Loucy (cell line): Measurements from ENCODE around the gene WWOX.
A peak's percentile ranks its signal among the peaks of the same experiment; 100 is the strongest.

ENCODE experiments used
- H2AFZ ChIP-seq: fragments of 200-600 bp; sonication (generic); 2 replicates; pipeline ENCODE4 v1.6.0; 2016; ENCODE audit warnings: antibody characterized with exemption, mild to moderate bottlenecking, low read length, moderate library complexity
- H3F3A ChIP-seq: fragments of 200-600 bp; 2 replicates; pipeline ENCODE4 v1.6.0; 2016; ENCODE audit warnings: antibody characterized with exemption, low read depth, mild to moderate bottlenecking
- H3K27me3 ChIP-seq: fragments of 200-600 bp; sonication (generic); 2 replicates; pipeline ENCODE4 v1.6.1; 2014; ENCODE audit warnings: low read length, mild to moderate bottlenecking; ENCODE audit not compliant: insufficient read depth, poor library complexity, severe bottlenecking
- H3K36me3 ChIP-seq: fragments of 200-600 bp; sonication (generic); 2 replicates; pipeline ENCODE4 v1.6.1; 2016; ENCODE audit warnings: low read length; ENCODE audit not compliant: insufficient read depth
- H3K4me1 ChIP-seq: fragments of 200-600 bp; sonication (generic); 2 replicates; pipeline ENCODE4 v1.5.1; 2014; ENCODE audit warnings: low read length, mild to moderate bottlenecking; ENCODE audit not compliant: insufficient read depth, poor library complexity, severe bottlenecking
- H3K4me2 ChIP-seq: fragments of 200-600 bp; sonication (generic); 2 replicates; pipeline ENCODE4 v1.6.0; 2014; ENCODE audit warnings: antibody characterized with exemption, low read length, low read depth, mild to moderate bottlenecking; ENCODE audit not compliant: poor library complexity, severe bottlenecking
- H3K4me3 ChIP-seq: fragments of 200-600 bp; sonication (generic); 2 replicates; pipeline ENCODE4 v1.5.1; 2014; ENCODE audit warnings: low read length, mild to moderate bottlenecking, mixed read lengths; ENCODE audit not compliant: poor library complexity, severe bottlenecking
- H3K79me2 ChIP-seq: fragments of 200-600 bp; sonication (generic); 2 replicates; pipeline ENCODE4 v1.6.1; 2014; ENCODE audit warnings: low read length; ENCODE audit not compliant: insufficient read depth
- H3K9ac ChIP-seq: fragments of 200-600 bp; sonication (generic); 2 replicates; pipeline ENCODE4 v1.6.0; 2014; ENCODE audit warnings: mild to moderate bottlenecking, low read depth, low read length, moderate library complexity; ENCODE audit not compliant: poor library complexity, severe bottlenecking
- H3K9me2 ChIP-seq: fragments of 200-600 bp; sonication (generic); replicated peaks from 2 replicates; pipeline ENCODE4 v1.6.1; 2016; ENCODE audit warnings: low read depth, low read length, mixed read lengths
- H3K9me3 ChIP-seq: fragments of 200-600 bp; sonication (generic); 2 replicates; pipeline ENCODE4 v1.6.1; 2014; ENCODE audit warnings: mild to moderate bottlenecking, antibody characterized with exemption, low read length, low read depth; ENCODE audit not compliant: insufficient read depth
- H4K20me1 ChIP-seq: fragments of 200-600 bp; sonication (generic); 2 replicates; pipeline ENCODE4 v1.6.0; 2014; ENCODE audit warnings: antibody characterized with exemption, low read length, mild to moderate bottlenecking; ENCODE audit not compliant: insufficient read depth, poor library complexity, severe bottlenecking
- CTCF ChIP-seq: fragments of 200-600 bp; sonication (generic); conservative IDR thresholded peaks from 2 replicates; pipeline ENCODE4 v1.5.1; 2014; ENCODE audit warnings: mild to moderate bottlenecking, antibody characterized with exemption, low read length
- EZH2phosphoT487 ChIP-seq: fragments of 200-600 bp; IDR thresholded peaks from 2 replicates; pipeline ENCODE4 v1.6.1; 2018; ENCODE audit warnings: antibody characterized with exemption, mild to moderate bottlenecking, moderate library complexity, borderline replicate concordance

WWOX gene

DNA sequence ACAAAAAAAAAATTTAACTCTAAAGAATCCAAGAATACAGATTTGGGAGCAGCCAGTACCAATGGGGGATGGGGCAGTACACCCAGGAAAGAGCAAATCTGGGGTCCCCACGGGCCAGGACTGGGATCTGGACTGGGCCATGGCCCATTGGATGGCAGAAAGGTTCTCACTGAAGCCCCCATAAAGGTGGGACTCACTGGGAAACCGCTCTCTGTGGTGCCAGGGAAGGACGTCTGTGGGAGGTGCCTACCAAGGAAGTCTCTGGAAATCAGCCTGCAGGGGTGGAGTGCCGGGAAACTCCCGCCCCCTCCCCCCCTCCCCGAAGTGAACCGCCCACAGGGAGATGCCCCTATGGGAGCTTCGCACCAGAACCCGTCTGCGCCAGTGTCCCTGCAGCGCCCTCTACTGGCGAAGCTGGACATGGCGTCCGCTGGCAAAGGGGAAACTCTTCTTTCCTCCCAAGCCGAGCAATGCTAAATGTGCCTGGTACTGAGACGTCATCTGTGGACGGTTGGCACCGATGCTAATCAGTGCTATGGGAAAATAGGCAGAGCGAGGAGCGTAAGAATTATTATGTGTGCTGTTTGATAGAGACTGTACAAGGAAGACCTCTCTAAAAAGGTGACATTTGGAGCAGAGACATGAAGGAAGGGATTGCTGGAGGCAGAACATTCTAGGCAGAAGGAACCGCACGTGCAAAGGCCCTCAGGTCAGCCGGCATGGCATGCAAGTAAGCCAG is 671.1 kb downstream of the WWOX start:
- H3K4me3 ChIP-seq, result no peak overlapping the region
- no peaks in the 10 kb centered on the region for H4K20me1 ChIP-seq
- no peaks in the 10 kb centered on the region for H3K27me3 ChIP-seq
- no peaks in the 10 kb centered on the region for H3F3A ChIP-seq
- no peak for TF ChIP-seq EZH2phosphoT487
- peak; percentile 95 for TF ChIP-seq CTCF
- H3K4me1 ChIP-seq, result no peaks in the 10 kb centered on the region
- no peaks in the 10 kb centered on the region for H3K9me3 ChIP-seq
- no peak overlapping the region for H3K9ac ChIP-seq
- H3K9me2 ChIP-seq, result no peaks in the 10 kb centered on the region
- 0 out of 2 replicates have a peak overlapping the region, but pooled peaks have one; percentile 13 for H2AFZ ChIP-seq
- no peaks in the 10 kb centered on the region for H3K36me3 ChIP-seq
- H3K79me2 ChIP-seq, result no peaks in the 10 kb centered on the region
- peak overlapping the region; percentile 49 for H3K4me2 ChIP-seq

- Histone ChIP-seq H3K4me1 (no peaks in the 10 kb centered on the region), H4K20me1 (no peaks in the 10 kb centered on the region), H2AFZ (no peak overlapping the region), H3K9me3 (no peaks in the 10 kb centered on the region), H3F3A (no peaks in the 10 kb centered on the region), H3K9ac (no peak overlapping the region), H3K4me3 (no peak overlapping the region), H3K36me3 (no peaks in the 10 kb centered on the region), H3K4me2 (no peak overlapping the region), H3K9me2 (no peaks in the 10 kb centered on the region), H3K27me3 (no peaks in the 10 kb centered on the region), H3K79me2 (no peaks in the 10 kb centered on the region)
- no peak for TF ChIP-seq EZH2phosphoT487
- TF ChIP-seq CTCF, result no peak
Observed at GRCh38 chr16:78773291-78773702, 673.8 kb downstream of the WWOX start.

GRCh38 chr16:78773706-78774105 is 674.3 kb downstream of the WWOX start:
- H3K79me2 ChIP-seq, result no peaks in the 10 kb centered on the region
- H3K4me1 ChIP-seq, result no peaks in the 10 kb centered on the region
- no peaks in the 10 kb centered on the region for H3K36me3 ChIP-seq

More at GRCh38 chr16:78773706-78774105, 674.3 kb downstream of the WWOX start:
- H3K4me2 ChIP-seq, result no peak overlapping the region
- H3K9me2 ChIP-seq, result no peaks in the 10 kb centered on the region
- no peak overlapping the region for H3K9ac ChIP-seq
- no peak overlapping the region for H2AFZ ChIP-seq
- TF ChIP-seq EZH2phosphoT487, result no peak
- no peak for TF ChIP-seq CTCF
- H3K9me3 ChIP-seq, result no peaks in the 10 kb centered on the region
- H4K20me1 ChIP-seq, result no peaks in the 10 kb centered on the region
- H3F3A ChIP-seq, result no peaks in the 10 kb centered on the region
- no peak overlapping the region for H3K4me3 ChIP-seq
- no peaks in the 10 kb centered on the region for H3K27me3 ChIP-seq
